Measurements from ENCODE around the gene CGREF1.

GRCh38 chr2:27123302-27124150, 4.6 kb upstream of the CGREF1 start, which contains the start of gene ABHD1:
- peak; percentile 67; the same call in 1 of the 2 replicates for TF ChIP-seq ZNF76 (tag by site-specific recombination; IDR thresholded peaks at IDR 0.05; ENCODE audit: borderline replicate concordance, low read depth)
- TF ChIP-seq, protein P1, sequence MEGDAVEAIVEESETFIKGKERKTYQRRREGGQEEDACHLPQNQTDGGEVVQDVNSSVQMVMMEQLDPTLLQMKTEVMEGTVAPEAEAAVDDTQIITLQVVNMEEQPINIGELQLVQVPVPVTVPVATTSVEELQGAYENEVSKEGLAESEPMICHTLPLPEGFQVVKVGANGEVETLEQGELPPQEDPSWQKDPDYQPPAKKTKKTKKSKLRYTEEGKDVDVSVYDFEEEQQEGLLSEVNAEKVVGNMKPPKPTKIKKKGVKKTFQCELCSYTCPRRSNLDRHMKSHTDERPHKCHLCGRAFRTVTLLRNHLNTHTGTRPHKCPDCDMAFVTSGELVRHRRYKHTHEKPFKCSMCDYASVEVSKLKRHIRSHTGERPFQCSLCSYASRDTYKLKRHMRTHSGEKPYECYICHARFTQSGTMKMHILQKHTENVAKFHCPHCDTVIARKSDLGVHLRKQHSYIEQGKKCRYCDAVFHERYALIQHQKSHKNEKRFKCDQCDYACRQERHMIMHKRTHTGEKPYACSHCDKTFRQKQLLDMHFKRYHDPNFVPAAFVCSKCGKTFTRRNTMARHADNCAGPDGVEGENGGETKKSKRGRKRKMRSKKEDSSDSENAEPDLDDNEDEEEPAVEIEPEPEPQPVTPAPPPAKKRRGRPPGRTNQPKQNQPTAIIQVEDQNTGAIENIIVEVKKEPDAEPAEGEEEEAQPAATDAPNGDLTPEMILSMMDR (tag by site-specific recombination; IDR thresholded peaks at IDR 0.05): peak; percentile 52; the same call in 1 of the 2 replicates
- no peak for TF ChIP-seq ZBTB49 (tag by site-specific recombination; IDR thresholded peaks at IDR 0.05; ENCODE audit: low read depth)
- no peak for TF ChIP-seq ZNF133 (tag by site-specific recombination; IDR thresholded peaks at IDR 0.05)
- no peak for TF ChIP-seq ZNF18 (tag by site-specific recombination; IDR thresholded peaks at IDR 0.05)
- TF ChIP-seq ZNF530 (tag by site-specific recombination; IDR thresholded peaks at IDR 0.05; ENCODE audit: low read depth): no peak
- TF ChIP-seq ZNF629 (tag by site-specific recombination; IDR thresholded peaks at IDR 0.05): no peak
- no peak for TF ChIP-seq ZNF514 (tag by site-specific recombination; IDR thresholded peaks at IDR 0.05)
- TF ChIP-seq, protein P2, sequence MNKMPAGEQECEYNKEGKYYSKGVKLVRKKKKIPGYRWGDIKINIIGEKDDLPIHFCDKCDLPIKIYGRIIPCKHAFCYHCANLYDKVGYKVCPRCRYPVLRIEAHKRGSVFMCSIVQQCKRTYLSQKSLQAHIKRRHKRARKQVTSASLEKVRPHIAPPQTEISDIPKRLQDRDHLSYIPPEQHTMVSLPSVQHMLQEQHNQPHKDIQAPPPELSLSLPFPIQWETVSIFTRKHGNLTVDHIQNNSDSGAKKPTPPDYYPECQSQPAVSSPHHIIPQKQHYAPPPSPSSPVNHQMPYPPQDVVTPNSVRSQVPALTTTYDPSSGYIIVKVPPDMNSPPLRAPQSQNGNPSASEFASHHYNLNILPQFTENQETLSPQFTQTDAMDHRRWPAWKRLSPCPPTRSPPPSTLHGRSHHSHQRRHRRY (tag by site-specific recombination; IDR thresholded peaks at IDR 0.05): no peak
- TF ChIP-seq EGR2 (tag by site-specific recombination; IDR thresholded peaks at IDR 0.05; ENCODE audit: low read depth): no peak

All from HEK293 (cell line).